NCI-H2171 (cell line): Measurements from ENCODE around the gene APBA1.

Experiments used
- DNase-seq: peaks from one replicate; lab custom pipeline; 2025; lab: John Stamatoyannopoulos, UW

APBA1 gene

GRCh38 chr9:69474821-69475220 lies 197.3 kb downstream of the APBA1 start:
- no peak for DNase-seq

GRCh38 chr9:69472101-69472620 lies 200.0 kb downstream of the APBA1 start:
- DNase-seq = no peak

- no peak for DNase-seq
These were observed 200.7 kb downstream of the APBA1 start for GRCh38 chr9:69471433-69471832.

GRCh38 chr9:69470186-69470977 lies 201.8 kb downstream of the APBA1 start:
- no peak for DNase-seq

- no peak for DNase-seq
These were observed 203.0 kb downstream of the APBA1 start for GRCh38 chr9:69469136-69469535.

GRCh38 chr9:69468380-69468779 lies 203.8 kb downstream of the APBA1 start:
- no peak for DNase-seq

- DNase-seq = no peak
These were observed 206.0 kb downstream of the APBA1 start for GRCh38 chr9:69466151-69466550.

GRCh38 chr9:69465473-69465872 lies 206.7 kb downstream of the APBA1 start:
- no peak for DNase-seq

- DNase-seq = no peak
These were observed 208.6 kb downstream of the APBA1 start for GRCh38 chr9:69463497-69464068.

GRCh38 chr9:69462394-69462793 lies 209.8 kb downstream of the APBA1 start:
- no peak for DNase-seq

GRCh38 chr9:69461103-69461887 lies 210.9 kb downstream of the APBA1 start:
- no peak for DNase-seq

- no peak for DNase-seq
These were observed 212.2 kb downstream of the APBA1 start for GRCh38 chr9:69460012-69460411.

- no peak for DNase-seq
These were observed 214.0 kb downstream of the APBA1 start for GRCh38 chr9:69458176-69458575.

- DNase-seq = no peak
These were observed 216.0 kb downstream of the APBA1 start for GRCh38 chr9:69456201-69456600.

GRCh38 chr9:69455311-69455710 lies 216.9 kb downstream of the APBA1 start:
- DNase-seq = peak; percentile 70

- DNase-seq = no peak
These were observed 217.8 kb downstream of the APBA1 start for GRCh38 chr9:69454321-69454720.

GRCh38 chr9:69453746-69454145 lies 218.4 kb downstream of the APBA1 start:
- DNase-seq = no peak

- DNase-seq = no peak
These were observed 219.9 kb downstream of the APBA1 start for GRCh38 chr9:69452110-69452782.

- no peak for DNase-seq
These were observed 225.7 kb downstream of the APBA1 start for GRCh38 chr9:69446496-69446895.

- DNase-seq = no peak
These were observed 226.9 kb downstream of the APBA1 start for GRCh38 chr9:69445251-69445650.

GRCh38 chr9:69444791-69445190 lies 227.4 kb downstream of the APBA1 start:
- DNase-seq = no peak

- DNase-seq = no peak
These were observed 228.2 kb downstream of the APBA1 start for GRCh38 chr9:69444021-69444420.
